ENCODE results near the gene GPC6.
"Not testable (repeated sequence)": the region's sequence is repeated elsewhere in the genome, so short reads cannot be mapped to it uniquely, and the experiment has no call there.

GPC6 gene

DNA sequence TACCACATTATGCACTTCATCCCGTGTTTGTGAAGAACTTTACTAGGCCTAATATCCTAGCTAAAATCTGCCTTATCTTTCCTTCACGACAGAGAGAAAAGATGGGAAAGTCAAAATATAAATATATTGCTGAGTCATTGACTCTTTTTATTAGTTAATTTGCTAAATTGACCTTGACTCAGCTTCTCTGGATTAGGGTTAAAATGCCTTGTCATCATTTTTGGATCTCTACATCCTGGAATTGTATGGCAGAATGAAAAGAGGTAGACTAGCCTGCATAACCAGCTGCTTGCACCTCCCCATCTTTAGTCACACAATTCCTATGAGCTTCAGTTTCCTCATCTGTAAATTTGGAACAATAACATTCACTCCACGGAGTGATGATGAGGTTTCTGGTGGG, 972.5 kb downstream of the GPC6 start:
- H3K4me3 ChIP-seq (ENCODE audit: low read length): no peak overlapping the region
- DNase-seq (ENCODE audit: low read depth): no peak
- TF ChIP-seq, protein P1, sequence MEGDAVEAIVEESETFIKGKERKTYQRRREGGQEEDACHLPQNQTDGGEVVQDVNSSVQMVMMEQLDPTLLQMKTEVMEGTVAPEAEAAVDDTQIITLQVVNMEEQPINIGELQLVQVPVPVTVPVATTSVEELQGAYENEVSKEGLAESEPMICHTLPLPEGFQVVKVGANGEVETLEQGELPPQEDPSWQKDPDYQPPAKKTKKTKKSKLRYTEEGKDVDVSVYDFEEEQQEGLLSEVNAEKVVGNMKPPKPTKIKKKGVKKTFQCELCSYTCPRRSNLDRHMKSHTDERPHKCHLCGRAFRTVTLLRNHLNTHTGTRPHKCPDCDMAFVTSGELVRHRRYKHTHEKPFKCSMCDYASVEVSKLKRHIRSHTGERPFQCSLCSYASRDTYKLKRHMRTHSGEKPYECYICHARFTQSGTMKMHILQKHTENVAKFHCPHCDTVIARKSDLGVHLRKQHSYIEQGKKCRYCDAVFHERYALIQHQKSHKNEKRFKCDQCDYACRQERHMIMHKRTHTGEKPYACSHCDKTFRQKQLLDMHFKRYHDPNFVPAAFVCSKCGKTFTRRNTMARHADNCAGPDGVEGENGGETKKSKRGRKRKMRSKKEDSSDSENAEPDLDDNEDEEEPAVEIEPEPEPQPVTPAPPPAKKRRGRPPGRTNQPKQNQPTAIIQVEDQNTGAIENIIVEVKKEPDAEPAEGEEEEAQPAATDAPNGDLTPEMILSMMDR (conservative IDR thresholded peaks at IDR 0.05; ENCODE audit: low read depth, low read length): no peak

DNA sequence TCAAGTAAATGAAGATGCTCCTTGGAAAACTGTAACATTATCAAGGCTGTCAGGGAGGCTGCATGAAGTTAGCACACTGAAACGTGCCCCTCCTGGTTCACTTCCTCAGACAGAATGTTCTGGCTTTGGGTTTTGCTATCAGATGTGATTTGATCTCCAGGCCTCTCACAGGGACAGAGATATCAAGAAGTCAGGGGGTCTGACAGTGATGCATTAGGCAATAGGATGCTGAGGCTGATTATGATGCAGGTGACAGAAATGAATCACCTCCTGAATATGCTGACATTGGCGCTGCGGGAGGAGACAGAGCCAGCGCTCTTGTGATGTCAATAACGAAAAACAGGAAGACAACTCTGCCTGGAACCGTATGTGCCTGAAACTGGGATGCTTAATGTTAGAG, 974.4 kb downstream of the GPC6 start:
- TF ChIP-seq, protein P1 (conservative IDR thresholded peaks at IDR 0.05; ENCODE audit: low read depth, low read length): no peak
- H3K4me3 ChIP-seq (ENCODE audit: low read length): no peak overlapping the region
- no peak for DNase-seq (ENCODE audit: low read depth)

DNA sequence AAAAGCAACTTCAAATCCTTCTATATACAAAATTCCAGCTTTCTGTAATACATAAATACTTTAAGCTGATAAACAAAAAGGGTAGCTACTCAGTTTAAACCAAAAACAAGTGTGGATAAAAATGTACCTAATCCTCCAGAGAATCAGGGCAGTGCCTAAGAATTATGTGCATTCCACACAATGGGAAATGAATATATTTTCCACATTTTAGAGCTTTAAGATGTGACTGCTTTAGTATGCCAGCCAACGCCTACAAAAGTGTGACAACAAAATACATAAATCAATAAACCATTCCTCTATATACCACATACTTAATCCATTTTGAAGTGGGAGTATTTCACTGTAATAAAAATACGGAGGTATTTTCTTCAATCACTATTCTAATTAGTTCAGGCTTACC, 977.6 kb downstream of the GPC6 start:
- no peak overlapping the region for H3K4me3 ChIP-seq (ENCODE audit: low read length)
- TF ChIP-seq, protein P1 (conservative IDR thresholded peaks at IDR 0.05; ENCODE audit: low read depth, low read length): no peak
- DNase-seq (ENCODE audit: low read depth): no peak

DNA sequence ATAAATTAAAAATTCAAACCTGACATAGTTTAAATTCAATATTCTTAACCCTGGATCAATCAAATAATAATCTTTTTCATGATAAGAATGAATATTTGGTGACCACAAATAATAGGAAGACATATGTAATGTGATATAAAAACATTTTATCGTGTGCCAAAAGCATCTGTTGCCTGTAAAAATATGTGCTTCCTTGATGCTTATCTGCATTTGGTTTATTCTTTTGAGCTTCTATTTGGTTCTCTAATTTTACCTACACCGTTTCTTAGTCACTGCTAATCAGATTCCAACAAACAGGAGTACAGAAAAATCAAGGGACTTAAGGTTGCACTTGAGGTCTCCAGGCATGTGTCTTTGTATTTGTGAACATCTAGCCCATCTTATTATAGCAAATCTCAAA, 978.3 kb downstream of the GPC6 start:
- H3K4me3 ChIP-seq (ENCODE audit: low read length): no peak overlapping the region
- no peak for DNase-seq (ENCODE audit: low read depth)
- TF ChIP-seq, protein P1 (conservative IDR thresholded peaks at IDR 0.05; ENCODE audit: low read depth, low read length): no peak

DNA sequence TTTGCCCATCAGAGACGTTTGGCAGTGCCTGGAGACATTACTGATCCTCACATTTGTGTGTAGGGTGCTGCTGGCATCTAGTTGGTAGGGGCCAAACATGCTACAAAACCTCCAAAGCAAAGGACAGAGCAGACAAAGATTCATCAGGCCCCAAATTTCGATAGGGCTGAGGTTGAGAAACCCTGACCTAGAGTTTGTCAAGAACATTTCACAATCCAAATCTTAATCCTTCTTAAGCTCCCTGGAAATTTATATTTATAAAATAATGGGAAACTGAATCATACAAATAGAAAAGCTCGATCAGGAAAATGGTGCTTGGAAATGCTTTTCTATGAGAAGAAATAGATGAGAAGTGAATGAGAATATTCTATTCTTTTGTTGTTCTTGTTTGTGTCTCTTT, 979.3 kb downstream of the GPC6 start:
- no peak overlapping the region for H3K4me3 ChIP-seq (ENCODE audit: low read length)
- no peak for DNase-seq (ENCODE audit: low read depth)
- TF ChIP-seq, protein P1 (conservative IDR thresholded peaks at IDR 0.05; ENCODE audit: low read depth, low read length): no peak

DNA sequence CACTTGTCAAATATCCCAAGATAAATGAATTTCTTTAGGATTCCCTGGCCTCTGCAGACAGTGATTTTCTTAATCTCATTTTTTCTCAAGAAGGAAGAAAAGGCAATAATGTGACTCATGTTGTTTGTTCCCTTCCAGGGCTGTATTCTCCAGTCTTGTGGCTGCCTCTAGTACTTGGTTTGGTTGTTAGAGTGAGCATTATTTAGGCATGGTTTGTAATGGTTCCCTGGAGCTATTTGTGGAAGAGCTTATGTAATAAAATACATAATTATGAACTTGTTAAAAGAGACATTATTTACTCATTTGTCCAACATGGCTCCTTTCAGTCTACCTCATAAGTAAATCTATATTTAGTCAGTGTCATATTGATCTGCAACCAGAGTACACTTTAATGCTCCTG, 982.5 kb downstream of the GPC6 start:
- DNase-seq (ENCODE audit: low read depth): no peak
- TF ChIP-seq, protein P1 (conservative IDR thresholded peaks at IDR 0.05; ENCODE audit: low read depth, low read length): no peak
- no peak overlapping the region for H3K4me3 ChIP-seq (ENCODE audit: low read length)

DNA sequence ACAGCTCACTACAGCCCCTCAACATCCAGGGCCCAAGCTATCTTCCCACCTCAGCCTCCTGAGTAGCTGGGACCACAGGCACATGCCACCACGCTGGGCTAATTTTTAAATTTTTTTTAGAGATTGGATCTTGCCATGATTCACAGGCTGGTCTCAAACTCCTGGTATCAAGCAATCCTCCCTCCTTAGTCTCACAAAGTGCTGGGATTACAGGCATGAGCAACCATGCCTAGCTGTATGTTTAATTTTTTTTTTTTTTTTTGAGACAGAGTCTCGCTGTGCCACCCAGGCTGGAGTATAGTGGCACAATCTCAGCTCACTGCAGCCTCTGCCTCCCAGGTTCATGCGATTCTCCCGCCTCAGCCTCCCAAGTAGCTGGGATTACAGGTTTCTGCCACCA, 983.3 kb downstream of the GPC6 start:
- not testable (repeated sequence) for H3K4me3 ChIP-seq (ENCODE audit: low read length); DNase-seq (ENCODE audit: low read depth)

DNA sequence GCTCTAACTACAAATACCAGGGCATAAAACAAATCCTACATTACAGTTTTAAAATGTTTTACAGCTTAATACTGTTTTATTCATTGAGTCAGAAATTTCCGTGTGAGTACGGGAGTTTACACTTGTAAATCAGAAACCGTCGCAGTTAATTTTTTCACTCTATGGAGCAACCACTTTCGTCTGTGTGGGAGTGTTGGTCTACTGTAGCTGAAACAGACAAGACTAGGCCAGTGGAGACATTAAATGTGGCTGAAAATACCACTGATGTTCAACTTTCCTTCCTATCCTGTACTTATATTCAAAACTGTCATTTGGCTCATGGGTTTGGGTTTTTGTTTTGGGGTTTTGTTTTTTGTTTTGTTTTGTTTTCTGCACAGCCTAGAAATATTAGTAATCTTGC, 984.2 kb downstream of the GPC6 start:
- no peak overlapping the region for H3K4me3 ChIP-seq (ENCODE audit: low read length)
- DNase-seq (ENCODE audit: low read depth): no peak
- TF ChIP-seq, protein P1 (conservative IDR thresholded peaks at IDR 0.05; ENCODE audit: low read depth, low read length): no peak
